Globus pallidus (tissue), 1 donor: ENCODE data around the gene TPSG1.
"Not testable (repeated sequence)": the region's sequence is repeated elsewhere in the genome, so short reads cannot be mapped to it uniquely, and the experiment has no call there.

Source experiments
- DNase-seq: peaks from one replicate; pipeline ENCODE4 v3.0.0-alpha.2; 2015; ENCODE audit warnings: low spot score

The TPSG1 gene

DNA sequence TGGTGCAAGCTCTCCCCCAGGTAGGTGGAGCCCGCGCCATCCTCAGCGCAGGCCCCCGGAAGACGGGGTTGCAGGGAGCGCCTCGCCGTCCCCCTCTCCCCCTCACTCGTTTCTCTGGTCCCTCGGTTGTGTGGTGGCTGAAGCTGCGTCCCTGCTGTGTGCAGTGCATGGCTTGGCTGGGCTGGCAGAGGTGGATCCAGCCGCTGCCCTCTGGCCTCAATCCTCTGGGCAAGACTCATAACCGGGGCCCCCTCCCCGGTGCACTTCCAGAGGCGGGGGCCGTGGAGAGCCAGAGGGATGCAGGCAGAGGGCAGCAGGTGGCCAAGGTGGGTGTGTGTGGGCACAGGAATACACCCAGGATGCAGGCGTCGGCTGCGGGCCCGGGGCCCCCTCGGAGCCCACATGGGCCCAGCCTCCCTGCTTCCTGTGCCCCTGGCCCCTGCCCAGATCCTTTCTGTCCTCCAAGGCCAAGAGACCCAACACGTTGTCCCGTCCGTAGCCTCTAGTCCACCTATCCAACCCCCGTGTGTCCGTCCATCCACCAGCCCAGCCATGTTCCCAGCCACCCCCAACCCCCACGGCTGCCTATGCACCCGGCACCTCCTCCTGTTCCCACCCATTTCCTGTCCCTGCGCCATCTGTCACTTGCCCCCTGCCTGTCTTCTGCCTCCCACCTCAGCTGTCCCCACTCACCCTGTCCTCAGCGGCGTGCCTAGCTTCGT, 9.3 kb downstream of the TPSG1 start:
- DNase-seq = no peak

DNA sequence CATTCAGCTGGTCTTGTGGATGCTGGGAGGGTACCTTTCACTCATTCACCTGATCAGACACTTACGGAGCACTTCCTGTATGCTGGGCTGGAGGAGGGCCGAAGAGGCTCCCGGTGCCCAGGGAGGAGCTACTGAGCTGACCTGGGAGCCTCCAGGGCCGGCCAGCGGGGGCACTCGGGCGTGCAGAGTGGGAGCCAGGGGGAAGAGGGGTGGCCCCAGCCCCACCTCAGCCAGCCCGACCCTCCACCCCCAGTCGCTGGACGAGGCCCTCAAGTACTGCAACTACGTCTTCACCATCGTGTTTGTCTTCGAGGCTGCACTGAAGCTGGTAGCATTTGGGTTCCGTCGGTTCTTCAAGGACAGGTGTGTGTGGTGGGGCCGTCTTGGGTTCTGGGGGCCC, 10.3 kb downstream of the TPSG1 start:
- DNase-seq = no peak

DNA sequence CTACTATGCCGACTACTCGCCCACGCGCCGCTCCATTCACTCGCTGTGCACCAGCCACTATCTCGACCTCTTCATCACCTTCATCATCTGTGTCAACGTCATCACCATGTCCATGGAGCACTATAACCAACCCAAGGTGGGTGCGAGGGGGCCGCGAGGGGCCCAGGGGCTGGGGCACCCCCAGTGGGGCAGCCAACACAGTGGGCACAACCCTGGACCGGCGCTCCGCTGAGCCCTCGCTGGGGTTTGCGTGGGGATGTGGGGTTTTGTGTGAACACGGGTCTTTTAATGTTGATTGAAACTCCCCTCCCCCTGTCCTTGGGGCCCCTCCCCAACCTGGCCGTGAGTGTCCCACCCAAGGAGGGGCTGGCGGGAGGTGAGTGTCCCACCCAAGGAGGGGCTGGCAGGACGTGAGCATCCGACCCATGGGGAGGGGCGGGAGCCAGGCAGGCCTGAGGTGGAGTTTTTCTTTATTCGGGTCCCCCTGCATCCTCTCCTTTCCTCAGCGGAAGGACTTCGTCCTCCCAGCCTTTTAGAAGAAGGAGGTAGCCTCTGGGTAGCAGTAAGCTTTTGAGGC, 11.2 kb downstream of the TPSG1 start:
- DNase-seq = no peak

DNA sequence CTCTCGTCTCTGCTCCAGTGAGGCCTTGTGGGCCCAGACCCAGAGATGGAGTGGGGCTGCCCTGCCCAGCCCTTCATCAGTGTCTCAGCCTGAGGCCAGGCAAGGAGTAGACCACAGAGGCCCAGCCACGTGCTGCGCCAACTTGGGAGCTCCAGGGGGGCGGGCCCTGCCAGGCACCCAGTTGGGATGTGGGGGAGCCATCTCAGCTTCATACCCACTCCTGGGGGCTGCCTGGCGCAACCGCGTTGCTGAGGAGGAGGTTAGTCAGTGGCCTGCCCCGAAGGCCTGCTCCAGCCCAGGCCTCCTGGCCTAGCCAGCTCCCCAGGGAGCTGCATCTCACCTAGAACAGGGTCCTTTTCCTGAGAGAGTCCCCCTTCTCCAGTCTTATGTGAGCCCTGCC, 11.8 kb downstream of the TPSG1 start:
- DNase-seq = no peak

DNA sequence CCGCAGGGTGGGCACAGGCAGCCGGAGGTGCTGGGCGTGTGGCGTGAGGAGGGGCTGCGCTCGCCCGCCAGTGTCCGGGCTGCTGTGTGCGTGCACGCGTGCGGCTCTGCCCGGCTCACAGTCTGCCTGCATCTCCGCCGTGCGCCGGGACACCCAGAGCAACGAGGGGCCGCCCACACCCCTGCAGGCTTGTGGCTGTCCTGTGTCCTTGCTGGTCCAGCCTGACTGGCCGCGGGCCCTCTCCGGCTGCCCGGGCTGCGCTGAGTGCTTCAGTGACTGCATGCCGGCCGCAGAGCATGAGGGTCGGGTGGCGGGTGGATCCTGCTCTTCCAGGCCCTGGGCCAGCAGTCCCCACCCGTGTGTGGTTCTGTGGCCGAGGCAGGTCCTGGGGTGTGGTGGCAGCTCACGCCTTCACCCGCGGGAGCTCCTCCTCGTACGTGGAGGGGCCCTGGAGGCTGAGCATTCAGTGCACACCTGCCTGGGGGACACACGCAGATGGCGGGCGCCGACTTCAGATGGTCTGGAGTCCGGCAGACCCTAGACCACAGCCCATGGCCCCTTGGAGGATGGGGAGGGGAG, 12.4 kb downstream of the TPSG1 start:
- DNase-seq = no peak

DNA sequence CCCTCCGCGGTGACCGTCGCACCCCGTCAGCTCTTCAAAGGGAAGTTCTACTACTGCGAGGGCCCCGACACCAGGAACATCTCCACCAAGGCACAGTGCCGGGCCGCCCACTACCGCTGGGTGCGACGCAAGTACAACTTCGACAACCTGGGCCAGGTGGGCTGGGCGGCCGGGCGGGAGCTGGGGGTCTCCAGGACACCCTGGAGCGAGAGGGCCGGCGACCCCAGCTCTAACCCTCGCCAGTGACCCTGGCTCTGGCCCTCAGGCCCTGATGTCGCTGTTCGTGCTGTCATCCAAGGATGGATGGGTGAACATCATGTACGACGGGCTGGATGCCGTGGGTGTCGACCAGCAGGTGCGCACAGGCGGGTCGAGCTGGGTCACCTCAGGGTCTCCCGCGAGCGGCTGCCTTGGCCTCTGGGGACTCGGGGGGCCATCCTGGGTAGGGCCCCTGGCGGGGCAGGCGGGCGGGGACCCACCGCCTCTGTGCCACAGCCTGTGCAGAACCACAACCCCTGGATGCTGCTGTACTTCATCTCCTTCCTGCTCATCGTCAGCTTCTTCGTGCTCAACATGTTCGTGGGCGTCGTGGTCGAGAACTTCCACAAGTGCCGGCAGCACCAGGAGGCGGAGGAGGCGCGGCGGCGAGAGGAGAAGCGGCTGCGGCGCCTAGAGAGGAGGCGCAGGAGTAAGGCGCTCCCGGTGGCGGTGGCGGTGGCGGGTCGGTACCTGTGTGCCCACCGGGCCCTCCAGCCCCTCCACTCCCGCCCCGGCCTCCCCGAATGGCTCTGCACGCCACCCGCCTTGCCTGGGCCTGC, 13.4 kb downstream of the TPSG1 start:
- no peak for DNase-seq

DNA sequence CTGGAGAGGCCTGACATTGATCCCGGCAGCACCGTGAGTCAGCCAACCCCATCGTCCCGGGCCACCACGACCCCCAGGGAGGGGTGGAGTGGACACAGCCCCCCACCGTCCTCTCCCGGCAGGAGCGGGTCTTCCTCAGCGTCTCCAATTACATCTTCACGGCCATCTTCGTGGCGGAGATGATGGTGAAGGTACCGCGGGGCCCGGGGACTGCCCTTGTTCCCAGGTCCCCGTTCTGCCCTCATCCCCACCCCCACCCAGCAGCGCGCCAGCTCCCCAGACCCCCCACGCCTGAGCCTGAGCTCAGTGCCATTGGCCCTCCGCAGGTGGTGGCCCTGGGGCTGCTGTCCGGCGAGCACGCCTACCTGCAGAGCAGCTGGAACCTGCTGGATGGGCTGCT, 14.6 kb downstream of the TPSG1 start:
- DNase-seq = no peak

DNA sequence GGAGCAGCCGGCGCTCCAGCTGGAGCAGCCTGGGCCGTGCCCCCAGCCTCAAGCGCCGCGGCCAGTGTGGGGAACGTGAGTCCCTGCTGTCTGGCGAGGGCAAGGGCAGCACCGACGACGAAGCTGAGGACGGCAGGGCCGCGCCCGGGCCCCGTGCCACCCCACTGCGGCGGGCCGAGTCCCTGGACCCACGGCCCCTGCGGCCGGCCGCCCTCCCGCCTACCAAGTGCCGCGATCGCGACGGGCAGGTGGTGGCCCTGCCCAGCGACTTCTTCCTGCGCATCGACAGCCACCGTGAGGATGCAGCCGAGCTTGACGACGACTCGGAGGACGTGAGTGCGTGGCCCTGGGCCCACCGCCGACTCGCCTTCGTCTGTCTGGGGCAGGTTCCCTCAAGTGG, 16.0 kb downstream of the TPSG1 start:
- no peak for DNase-seq

DNA sequence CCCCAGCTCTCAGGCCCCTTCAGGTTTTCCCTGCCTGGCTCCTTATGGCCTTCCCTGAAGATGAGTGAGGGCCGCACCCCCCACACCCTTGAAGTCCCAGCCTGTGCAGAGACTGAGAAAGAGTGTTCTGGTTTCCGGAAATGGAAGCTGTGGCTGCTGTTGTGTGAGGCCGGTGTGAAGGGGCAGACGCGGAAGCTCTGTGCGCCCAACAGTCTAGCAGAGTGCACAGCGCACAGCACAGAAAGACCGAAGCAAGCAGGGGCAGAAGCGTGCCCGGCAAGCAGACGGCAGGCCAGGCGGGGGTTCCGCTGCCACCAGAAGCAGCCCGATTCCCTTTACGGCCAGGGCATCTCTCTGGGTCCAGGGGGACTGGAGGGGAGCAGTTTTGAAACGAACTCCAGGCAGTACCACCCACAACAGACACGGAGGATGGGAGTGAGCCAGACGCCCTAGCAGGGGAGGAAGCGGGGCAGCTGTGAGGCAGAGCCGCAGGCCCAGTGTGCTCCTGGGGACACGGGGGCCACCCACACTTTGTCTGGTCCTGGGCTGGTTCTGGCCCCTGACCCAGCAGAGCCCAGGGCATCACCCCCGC, 16.7 kb downstream of the TPSG1 start:
- DNase-seq = no peak

DNA sequence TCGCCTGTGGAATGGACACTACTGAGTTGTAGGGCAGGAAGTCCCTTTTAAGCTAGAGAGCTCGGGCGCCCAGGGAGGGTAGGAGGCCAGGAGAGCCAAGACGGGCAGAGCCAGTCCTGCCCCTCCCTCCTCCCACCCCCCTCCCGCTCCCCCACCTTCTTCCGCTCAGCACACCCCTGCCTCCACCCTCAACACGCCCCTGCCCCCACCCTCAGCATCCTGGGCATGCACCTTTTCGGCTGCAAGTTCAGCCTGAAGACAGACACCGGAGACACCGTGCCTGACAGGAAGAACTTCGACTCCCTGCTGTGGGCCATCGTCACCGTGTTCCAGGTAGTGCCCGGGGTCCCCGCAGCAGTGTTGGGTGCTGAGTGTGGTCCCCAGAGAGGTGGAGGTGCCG, 18.3 kb downstream of the TPSG1 start:
- DNase-seq = no peak

DNA sequence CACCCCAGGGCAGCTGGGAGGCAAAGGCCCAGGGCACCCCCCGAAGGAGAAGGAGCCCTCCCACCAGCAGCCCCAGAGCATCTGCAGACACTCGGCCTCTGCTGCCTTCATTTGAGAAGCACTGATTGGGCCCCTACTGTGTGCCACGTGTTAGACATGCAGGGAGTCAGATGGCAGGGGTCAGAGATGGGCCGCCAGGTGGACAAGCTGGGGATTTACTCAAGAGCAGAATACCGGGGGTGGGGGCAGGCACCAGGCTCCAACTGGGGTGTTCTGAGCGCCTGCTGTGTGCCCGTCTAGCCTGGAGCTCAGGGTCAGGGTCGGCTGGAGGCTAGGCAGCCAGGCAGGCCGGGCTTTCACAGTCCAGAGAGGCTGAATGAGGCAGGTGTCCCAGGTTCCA, 18.7 kb downstream of the TPSG1 start:
- no peak for DNase-seq

DNA sequence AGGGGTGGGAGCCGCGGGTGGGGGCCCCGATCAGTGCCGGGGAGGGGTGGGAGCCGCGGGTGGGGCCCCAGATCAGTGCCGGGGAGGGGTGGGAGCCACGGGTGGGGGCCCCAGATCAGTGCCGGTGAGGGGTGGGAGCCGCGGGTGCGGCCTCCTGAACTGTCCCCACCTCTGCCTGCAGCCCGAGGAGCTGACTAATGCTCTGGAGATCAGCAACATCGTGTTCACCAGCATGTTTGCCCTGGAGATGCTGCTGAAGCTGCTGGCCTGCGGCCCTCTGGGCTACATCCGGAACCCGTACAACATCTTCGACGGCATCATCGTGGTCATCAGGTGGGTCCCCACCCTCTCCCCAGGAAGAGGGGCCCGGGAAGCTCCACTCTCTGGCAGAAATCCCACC, 20.1 kb downstream of the TPSG1 start:
- no peak for DNase-seq

DNA sequence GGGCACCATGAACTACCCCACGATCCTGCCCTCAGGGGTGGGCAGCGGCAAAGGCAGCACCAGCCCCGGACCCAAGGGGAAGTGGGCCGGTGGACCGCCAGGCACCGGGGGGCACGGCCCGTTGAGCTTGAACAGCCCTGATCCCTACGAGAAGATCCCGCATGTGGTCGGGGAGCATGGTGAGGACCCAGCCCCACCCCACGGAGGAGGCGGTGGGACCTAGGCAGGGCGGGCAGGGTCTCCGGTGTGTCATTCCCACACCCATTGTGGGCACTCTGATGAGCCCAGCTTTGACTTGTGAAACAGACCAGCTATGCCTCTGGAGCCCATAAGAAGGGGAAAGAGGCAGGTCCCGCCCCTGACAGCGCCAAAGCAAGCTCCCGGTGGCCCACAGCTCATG, 22.8 kb downstream of the TPSG1 start:
- no peak for DNase-seq

DNA sequence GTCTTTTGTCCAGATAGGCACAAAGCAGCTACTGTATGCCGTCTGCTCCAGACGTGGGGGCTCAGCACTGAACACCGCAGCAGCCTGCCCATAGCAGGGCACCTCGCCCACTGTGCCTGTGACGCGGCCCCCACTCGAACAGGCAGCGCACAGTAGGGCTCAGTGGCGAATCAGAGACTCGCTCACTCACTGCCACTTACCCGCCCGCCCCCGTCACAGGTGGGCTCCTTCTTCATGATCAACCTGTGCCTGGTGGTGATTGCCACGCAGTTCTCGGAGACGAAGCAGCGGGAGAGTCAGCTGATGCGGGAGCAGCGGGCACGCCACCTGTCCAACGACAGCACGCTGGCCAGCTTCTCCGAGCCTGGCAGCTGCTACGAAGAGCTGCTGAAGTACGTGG, 23.6 kb downstream of the TPSG1 start:
- DNase-seq = no peak

DNA sequence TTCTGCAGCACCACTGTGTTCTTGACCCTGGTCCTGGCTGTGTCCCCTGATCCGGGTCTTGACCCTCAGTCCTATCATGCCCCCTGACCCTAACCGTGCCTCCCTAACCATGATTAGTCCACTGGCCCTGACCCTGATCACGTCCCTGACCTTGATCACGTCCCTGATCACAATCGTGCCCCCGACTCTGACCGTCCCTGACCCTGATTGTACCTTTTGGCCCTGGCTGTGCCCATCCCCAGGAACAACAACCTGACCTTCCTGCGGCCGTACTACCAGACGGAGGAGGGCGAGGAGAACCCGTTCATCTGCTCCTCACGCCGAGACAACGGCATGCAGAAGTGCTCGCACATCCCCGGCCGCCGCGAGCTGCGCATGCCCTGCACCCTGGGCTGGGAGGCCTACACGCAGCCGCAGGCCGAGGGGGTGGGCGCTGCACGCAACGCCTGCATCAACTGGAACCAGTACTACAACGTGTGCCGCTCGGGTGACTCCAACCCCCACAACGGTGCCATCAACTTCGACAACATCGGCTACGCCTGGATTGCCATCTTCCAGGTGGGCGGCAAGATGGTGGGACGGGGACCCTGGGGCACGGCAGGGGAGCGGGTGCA, 24.9 kb downstream of the TPSG1 start:
- no peak for DNase-seq

DNA sequence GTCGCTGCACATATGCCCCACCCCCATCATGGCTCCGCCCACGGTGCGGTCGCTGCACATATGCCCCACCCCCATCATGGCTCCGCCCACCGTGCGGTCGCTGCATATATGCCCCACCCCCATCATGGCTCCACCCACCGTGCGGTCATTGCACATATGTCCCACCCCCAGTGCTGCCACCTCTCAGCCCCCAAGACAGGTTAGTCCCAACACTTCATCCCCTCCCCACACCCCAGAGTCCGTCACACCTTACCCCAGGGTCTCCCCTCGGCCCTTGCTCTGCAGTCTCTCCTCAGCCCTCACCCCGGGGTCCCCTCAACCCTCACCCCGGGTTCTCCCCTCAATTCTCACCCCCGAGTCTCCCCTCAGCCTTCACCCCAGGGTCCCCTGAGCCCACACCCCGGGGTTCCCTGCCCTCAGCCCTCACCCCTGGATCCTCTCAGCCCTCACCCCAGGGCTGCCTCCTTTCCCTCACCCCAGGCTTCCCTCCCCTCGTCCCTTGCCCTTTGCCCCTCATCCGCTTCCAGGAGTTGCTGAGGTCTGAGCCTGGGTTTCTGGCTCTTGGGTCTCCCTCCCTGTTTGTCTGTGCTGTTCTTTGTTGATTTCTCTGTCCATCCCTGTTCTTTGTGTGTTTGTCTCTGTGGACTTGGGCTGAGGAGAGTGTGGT, 25.6 kb downstream of the TPSG1 start:
- no peak for DNase-seq

DNA sequence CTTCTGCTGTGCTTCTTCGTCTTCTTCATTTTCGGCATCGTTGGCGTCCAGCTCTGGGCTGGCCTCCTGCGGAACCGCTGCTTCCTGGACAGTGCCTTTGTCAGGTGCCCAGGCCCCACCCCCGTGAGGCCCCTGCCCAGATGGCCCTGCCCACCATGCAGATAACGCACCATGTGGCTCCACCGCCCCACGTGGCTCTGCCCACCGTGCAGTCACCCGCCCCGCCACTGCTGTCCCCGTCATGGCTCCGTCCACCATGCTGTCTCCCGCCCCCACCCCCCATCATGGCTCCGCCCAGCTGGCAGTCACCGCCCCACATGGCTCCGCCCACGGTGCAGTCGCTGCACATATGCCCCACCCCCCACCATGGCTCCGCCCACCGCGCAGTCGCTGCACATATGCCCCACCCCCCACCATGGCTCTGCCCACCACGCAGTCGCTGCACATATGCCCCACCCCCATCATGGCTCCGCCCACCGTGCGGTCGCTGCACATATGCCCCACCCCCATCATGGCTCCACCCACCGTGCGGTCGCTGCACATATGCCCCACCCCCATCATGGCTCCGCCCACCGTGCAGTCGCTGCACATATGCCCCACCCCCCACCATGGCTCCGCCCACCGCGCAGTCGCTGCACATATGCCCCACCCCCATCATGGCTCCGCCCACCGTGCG, 26.3 kb downstream of the TPSG1 start:
- not testable (repeated sequence) for DNase-seq

DNA sequence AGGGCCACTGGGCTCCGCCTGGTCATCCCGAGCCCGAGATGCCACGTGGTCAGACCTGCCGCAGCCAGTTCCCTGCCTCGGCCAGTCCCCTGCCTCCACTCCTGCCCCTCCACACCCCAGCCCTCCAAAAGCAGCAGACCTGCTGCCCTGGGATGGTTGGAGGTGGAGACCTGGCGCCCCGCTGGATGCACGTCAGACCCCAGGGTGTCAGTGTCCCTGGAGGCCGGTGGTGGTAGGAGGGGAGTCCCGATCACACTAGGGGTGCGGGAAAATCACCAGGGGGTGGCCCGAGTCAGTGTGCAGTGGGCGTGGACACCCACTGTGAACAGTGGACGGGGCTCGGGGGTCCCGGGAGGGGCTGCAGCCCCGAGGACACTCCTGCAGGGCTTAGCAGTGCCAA, 26.9 kb downstream of the TPSG1 start:
- no peak for DNase-seq

DNA sequence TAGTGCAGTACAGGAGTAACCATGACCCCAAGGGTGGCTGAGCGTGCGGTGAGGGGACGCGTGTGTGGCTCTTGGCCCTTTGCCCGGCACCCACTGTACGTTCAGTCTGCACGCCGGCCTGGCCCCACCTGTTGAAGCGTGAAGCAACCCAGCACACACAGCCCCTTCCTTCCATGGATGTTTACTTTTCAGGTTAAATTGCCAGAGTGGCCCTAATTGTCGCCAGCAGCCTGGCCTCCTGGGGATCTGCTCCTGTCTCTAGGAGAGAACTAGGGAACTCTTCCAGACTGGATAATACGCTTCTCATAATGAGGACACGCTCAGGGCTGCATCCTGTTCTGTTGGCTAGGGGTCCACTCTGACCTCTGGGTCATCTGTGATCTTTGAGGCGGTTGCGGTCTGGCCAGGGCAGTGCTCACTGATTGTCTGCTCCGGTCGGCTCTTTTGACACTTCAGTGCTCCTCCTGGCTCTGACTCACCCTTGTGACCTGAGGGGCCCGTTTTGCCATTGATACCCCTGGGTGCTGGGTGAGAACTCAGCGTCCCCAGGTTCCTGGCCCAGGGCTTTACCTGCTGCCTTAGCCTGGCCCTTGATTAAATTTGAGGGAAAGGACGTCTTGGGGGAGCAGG, 27.7 kb downstream of the TPSG1 start:
- DNase-seq = no peak

DNA sequence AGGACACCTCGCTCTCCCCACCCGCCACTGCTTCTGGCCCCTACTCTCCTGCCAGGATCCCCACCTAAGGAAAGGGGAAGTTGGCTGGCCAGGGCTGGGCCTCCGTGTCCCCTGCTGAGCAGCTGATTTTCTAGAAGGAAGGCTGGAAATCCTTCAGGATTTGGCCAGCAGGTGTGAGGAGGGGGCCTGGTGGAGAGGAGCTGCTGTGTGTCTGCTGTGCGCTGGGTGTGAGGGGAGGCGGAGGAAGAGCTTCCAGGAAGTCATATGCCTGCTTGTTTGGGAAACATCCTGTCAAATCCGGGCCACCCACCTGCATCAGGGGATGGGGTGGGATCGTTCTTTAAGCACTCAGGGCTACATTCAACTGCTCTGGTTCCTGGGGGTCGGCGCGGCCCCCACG, 28.6 kb downstream of the TPSG1 start:
- no peak for DNase-seq

DNA sequence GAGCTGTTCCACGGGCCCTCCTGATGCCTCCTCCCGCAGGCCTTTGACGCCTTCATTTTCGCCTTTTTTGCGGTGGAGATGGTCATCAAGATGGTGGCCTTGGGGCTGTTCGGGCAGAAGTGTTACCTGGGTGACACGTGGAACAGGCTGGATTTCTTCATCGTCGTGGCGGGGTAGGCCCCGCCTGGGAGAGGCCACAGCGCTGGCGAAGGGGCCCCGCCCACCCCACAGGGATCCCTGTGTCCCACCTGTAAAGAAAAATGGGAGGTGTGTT, 29.7 kb downstream of the TPSG1 start:
- DNase-seq = no peak
